ENCODE data around the gene TAS2R40. TPM values are rescaled to one million over a fixed set of nuclear protein-coding genes. Genes with fewer than 3 reads are reported as not detected.

The TAS2R40 gene
- total RNA-seq, 1 experiment from 2014 or later: not detected

- TF ChIP-seq REST (IDR thresholded peaks at IDR 0.05; ENCODE audit: low read depth): no peak
- no peak for TF ChIP-seq POLR2A (IDR thresholded peaks at IDR 0.05; ENCODE audit: borderline replicate concordance, extremely low read depth, insufficient read depth, insufficient read length)
- no peak for TF ChIP-seq POLR2AphosphoS5 (IDR thresholded peaks at IDR 0.05; ENCODE audit: low read depth, low read length)
- TF ChIP-seq SP1 (IDR thresholded peaks at IDR 0.05; ENCODE audit: low read depth): no peak
- TF ChIP-seq EGR1 (IDR thresholded peaks at IDR 0.05; ENCODE audit: low read depth): no peak
- TF ChIP-seq ELF1 (IDR thresholded peaks at IDR 0.05; ENCODE audit: borderline replicate concordance, low read depth): no peak
Measured at GRCh38 chr7:143269251-143269650, 47.4 kb downstream of the TAS2R40 start (continued).

DNA sequence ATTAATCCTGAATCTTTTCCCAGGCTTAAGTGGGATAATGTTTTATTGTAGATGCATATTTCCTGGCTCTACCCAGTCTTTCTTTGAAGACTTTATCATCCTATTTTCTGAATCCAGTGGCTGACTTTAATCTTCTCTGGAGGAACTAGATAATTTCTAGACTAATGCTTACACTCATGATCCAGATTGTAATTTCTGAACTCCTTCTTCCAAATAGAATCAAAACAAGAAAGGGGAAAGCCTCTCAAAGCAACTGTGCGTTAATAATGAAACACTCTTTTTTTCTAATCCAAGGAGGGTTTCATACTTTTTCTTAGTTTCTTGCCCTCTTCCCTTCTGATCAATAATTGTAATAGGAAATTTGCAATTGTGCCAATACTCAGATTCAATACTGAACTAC lies 49.4 kb downstream of the TAS2R40 start:
- Histone ChIP-seq H3K9ac (ENCODE audit: low read length) (no peak overlapping the region), H3K36me3 (ENCODE audit: control insufficient read depth in 1 of 2, insufficient read depth in 2 of 2, low read length in 2 of 2) (peaks cover 5 to 10% of the 10 kb centered on the region in 2 experiments; a peak in 3 of 4 replicates), H3K27me3 (ENCODE audit: insufficient read depth, low read length) (no peaks in the 10 kb centered on the region), H3K4me3 (replicated peaks in 1 of 2; ENCODE audit: low read depth in 1 of 2, low read length in 2 of 2) (no peak overlapping the region), H3K27ac (ENCODE audit: low read depth, low read length) (no peak overlapping the region), H3K4me2 (ENCODE audit: low read length) (no peak overlapping the region), H2AFZ (ENCODE audit: low read depth, low read length, poor library complexity, severe bottlenecking) (no peak overlapping the region), H3K79me2 (ENCODE audit: insufficient read depth, low read length) (no peaks in the 10 kb centered on the region), H3K9me3 (ENCODE audit: control insufficient read depth in 1 of 2, insufficient read depth in 1 of 2, low read depth in 1 of 2, low read length in 2 of 2) (no peaks in the 10 kb centered on the region), H4K20me1 (ENCODE audit: insufficient read depth) (no peaks in the 10 kb centered on the region), H3K4me1 (ENCODE audit: control insufficient read depth in 1 of 2, insufficient read depth in 2 of 2, low read length in 2 of 2) (no peaks in the 10 kb centered on the region), H3K9me2 (ENCODE audit: insufficient read depth) (no peaks in the 10 kb centered on the region)
- CTCF ChIA-PET: no interaction called here
- intact Hi-C loops (cut with micrococcal nuclease): no loop called here
- BruUV-seq (replicated peaks): no TSS peak
- DNase-seq (ENCODE audit: low read depth, low spot score) (no peak), ATAC-seq (no peak)
- RAD21 ChIA-PET (ENCODE audit: low non-redundant PET in 1 of 2, low total read pairs in 2 of 2, uncharacterized antibody in 2 of 2, unreplicated experiment in 2 of 2): no interaction called here
- POLR2A ChIA-PET: no interaction called here
- TF ChIP-seq EZH2 (IDR thresholded peaks at IDR 0.05) (no peak), ZFX (IDR thresholded peaks at IDR 0.05) (no peak), EGR1 (IDR thresholded peaks at IDR 0.05; ENCODE audit: low read depth) (no peak), EZH2phosphoT487 (IDR thresholded peaks at IDR 0.05; ENCODE audit: borderline replicate concordance) (no peak), POLR2AphosphoS5 (IDR thresholded peaks at IDR 0.05; ENCODE audit: low read depth, low read length) (no peak), TCF7L2 (IDR thresholded peaks at IDR 0.05; ENCODE audit: borderline replicate concordance, extremely low read depth, insufficient read depth, insufficient read length) (no peak), CBX3 (IDR thresholded peaks at IDR 0.05; ENCODE audit: low read depth) (no peak), ZNF274 (IDR thresholded peaks at IDR 0.05; ENCODE audit: low read depth, low read length) (no peak), ZBTB33 (IDR thresholded peaks at IDR 0.05; ENCODE audit: extremely low read depth, insufficient replicate concordance, low read length) (no peak), CTCF (IDR thresholded peaks at IDR 0.05 in 2 of 3, conservative IDR thresholded peaks at IDR 0.05 in 1 of 3; ENCODE audit: borderline replicate concordance in 1 of 3, insufficient read depth in 1 of 3, low read depth in 2 of 3, low read length in 2 of 3) (no peak), SIN3A (IDR thresholded peaks at IDR 0.05; ENCODE audit: low read depth) (no peak)

Measured in HCT116 (cell line).